ENCODE data around the gene ROBO1.

DNA sequence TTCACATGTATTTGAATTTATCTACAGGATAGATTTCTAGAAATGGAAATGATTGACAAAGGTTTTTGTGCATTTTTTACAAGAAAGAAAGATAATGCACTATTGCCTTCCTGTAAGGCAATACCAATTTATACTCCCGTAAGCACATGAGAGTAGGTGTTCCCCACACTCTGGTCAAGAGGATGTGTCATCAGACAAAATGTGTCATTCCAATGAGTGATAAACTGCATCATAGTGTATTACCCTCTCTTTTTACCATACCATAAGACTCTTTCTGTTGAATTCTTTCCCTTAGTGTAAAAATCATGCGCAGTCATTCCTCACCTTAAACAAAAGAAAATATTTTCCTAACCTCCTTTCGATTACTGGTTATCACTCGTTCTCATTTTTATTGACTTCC, 251.0 kb downstream of the ROBO1 start:
- TF ChIP-seq MYC (IDR thresholded peaks at IDR 0.05; ENCODE audit: low read depth, low read length): no peak
- TF ChIP-seq POLR2A (IDR thresholded peaks at IDR 0.05; ENCODE audit: low read depth, low read length): no peak
- TF ChIP-seq, protein P1, sequence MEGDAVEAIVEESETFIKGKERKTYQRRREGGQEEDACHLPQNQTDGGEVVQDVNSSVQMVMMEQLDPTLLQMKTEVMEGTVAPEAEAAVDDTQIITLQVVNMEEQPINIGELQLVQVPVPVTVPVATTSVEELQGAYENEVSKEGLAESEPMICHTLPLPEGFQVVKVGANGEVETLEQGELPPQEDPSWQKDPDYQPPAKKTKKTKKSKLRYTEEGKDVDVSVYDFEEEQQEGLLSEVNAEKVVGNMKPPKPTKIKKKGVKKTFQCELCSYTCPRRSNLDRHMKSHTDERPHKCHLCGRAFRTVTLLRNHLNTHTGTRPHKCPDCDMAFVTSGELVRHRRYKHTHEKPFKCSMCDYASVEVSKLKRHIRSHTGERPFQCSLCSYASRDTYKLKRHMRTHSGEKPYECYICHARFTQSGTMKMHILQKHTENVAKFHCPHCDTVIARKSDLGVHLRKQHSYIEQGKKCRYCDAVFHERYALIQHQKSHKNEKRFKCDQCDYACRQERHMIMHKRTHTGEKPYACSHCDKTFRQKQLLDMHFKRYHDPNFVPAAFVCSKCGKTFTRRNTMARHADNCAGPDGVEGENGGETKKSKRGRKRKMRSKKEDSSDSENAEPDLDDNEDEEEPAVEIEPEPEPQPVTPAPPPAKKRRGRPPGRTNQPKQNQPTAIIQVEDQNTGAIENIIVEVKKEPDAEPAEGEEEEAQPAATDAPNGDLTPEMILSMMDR (IDR thresholded peaks at IDR 0.05; ENCODE audit: extremely low read depth in 1 of 2, insufficient read depth in 1 of 2, low read depth in 1 of 2, low read length in 2 of 2): no peak
- TF ChIP-seq, protein P2, sequence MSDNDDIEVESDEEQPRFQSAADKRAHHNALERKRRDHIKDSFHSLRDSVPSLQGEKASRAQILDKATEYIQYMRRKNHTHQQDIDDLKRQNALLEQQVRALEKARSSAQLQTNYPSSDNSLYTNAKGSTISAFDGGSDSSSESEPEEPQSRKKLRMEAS (IDR thresholded peaks at IDR 0.05; ENCODE audit: insufficient read depth, insufficient read length): no peak
- TF ChIP-seq JUN (IDR thresholded peaks at IDR 0.05; ENCODE audit: borderline replicate concordance, insufficient read depth, insufficient read length, low read depth): peak; percentile 7

All from endothelial cell of umbilical vein (primary cell).